H1 (cell line): ENCODE measurements around the gene CACFD1. TPM values are rescaled to one million over a fixed set of nuclear protein-coding genes. Genes with fewer than 3 reads are reported as not detected.

Source experiments
- ATF2 ChIP-seq: IDR thresholded peaks from 2 replicates; pipeline ENCODE4 v1.6.1; 2012; ENCODE audit warnings: low read length, inconsistent platforms
- EP300 ChIP-seq, 2 experiments: IDR thresholded peaks; 1 replicate in 1 of 2; 2 replicates in 1 of 2; pipeline ENCODE4 v1.6.1; 2011 to 2012; ENCODE audit warnings: low read depth in 2 of 2, low read length in 2 of 2, mild to moderate bottlenecking in 2 of 2, borderline replicate concordance in 1 of 2, inconsistent platforms in 1 of 2, moderate library complexity in 1 of 2
- MAFK ChIP-seq: IDR thresholded peaks from 2 replicates; pipeline ENCODE4 v1.6.1; 2012; ENCODE audit warnings: low read depth, mild to moderate bottlenecking, improper control_type of control experiment, low read length
- RAD21 ChIP-seq, 2 experiments: IDR thresholded peaks in 1 of 2; conservative IDR thresholded peaks in 1 of 2; 2 replicates each; pipeline ENCODE4 v1.6.1; 2011; ENCODE audit warnings: low read depth in 2 of 2, low read length in 2 of 2, improper control_type of control experiment in 1 of 2, inconsistent platforms in 1 of 2, mild to moderate bottlenecking in 1 of 2, moderate library complexity in 1 of 2
- SAP30 ChIP-seq: fragments of 300-600 bp; sonication (generic); IDR thresholded peaks from 2 replicates; pipeline ENCODE4 v1.7.1; 2012; ENCODE audit warnings: low read length, moderate library complexity, mild to moderate bottlenecking, inconsistent platforms; ENCODE audit not compliant: insufficient read depth, insufficient replicate concordance
- TCF12 ChIP-seq: IDR thresholded peaks from 2 replicates; pipeline ENCODE4 v1.6.1; 2011; ENCODE audit warnings: low read depth, mild to moderate bottlenecking, low read length
- polyA plus RNA-seq, 7 experiments: library from polyadenylated mRNA; depleted of rRNA in 3 of 7; stranded (reverse) in 5 of 7; unstranded in 2 of 7; fragments of >200 nt in 5 of 7; fragments of 200-250 nt in 2 of 7; gene quantifications; 1 replicate in 5 of 7; 2 replicates in 1 of 7; 4 replicates in 1 of 7; pipeline versions ENCODE4 v1.2.1 to v1.2.3, GENCODE V29; 2011 to 2013; ENCODE audit warnings: missing spikeins in 2 of 7, mixed read lengths in 2 of 7
- total RNA-seq: library from RNA; stranded (reverse); fragmentation: NEBNext Ultra II Directional; extraction: Animal tissue kit (Norgen Biotek cat#: 25700); gene quantifications from 2 replicates; pipeline ENCODE4 v1.2.1, GENCODE V29; 2021
- TF ChIP-seq, protein P1 (sequence below): fragments of 300-600 bp; sonication (generic); IDR thresholded peaks from 2 replicates; pipeline ENCODE4 v1.7.1; 2012; ENCODE audit warnings: low read length, moderate library complexity, mild to moderate bottlenecking, inconsistent platforms; ENCODE audit not compliant: insufficient replicate concordance

The CACFD1 gene
- total and polyA plus RNA-seq, 2 of the 8 experiments (the other 6 are each of a cell fraction or from before 2014, with no cell fraction given), result 13.4 to 15.5 TPM

DNA sequence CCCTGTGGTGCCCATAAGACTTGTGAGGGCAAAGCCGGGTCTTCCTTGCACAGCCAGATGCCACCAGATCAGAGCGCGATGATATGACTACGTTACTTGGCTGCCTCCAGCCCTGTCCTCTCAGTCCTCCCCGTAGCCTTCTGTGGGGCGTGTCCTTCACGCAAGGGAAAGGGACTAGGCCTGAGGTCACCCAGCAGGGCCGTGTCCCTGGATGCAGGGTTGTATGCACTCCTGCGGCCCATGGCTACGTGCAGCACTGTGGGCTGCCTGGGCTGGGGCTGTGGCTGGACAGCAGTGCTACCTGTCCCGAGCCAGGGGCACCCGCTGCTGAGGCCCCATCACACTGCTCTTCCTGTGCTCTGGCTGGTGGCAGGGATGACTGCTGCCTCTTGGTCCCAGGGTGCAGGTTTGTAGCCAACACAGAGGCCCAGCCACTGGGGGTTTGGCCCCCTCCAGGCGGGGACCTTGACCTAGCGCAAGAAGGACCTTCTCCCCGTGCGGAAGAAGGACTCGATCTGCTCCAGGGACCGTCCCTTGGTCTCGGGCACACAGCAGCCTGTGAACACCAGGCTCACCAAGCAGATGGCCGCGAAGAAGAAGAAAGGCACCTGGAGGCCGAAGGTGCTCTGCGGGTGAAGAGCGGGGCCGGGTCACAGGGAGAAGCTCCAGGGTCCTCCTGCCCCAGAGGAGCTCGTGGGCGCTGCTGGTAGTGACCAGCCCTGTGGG, 11.9 kb downstream of the CACFD1 start (continued):
- TF ChIP-seq SAP30 (no peak), EP300 (IDR thresholded peaks at IDR 0.05; ENCODE audit: borderline replicate concordance in 1 of 2, low read depth in 2 of 2, low read length in 2 of 2) (no peak), ATF2 (no peak), RAD21 (IDR thresholded peaks at IDR 0.05 in 1 of 2, conservative IDR thresholded peaks at IDR 0.05 in 1 of 2; ENCODE audit: low read depth in 2 of 2, low read length in 2 of 2) (no peak), TCF12 (no peak), MAFK (no peak)
- TF ChIP-seq, protein P1, sequence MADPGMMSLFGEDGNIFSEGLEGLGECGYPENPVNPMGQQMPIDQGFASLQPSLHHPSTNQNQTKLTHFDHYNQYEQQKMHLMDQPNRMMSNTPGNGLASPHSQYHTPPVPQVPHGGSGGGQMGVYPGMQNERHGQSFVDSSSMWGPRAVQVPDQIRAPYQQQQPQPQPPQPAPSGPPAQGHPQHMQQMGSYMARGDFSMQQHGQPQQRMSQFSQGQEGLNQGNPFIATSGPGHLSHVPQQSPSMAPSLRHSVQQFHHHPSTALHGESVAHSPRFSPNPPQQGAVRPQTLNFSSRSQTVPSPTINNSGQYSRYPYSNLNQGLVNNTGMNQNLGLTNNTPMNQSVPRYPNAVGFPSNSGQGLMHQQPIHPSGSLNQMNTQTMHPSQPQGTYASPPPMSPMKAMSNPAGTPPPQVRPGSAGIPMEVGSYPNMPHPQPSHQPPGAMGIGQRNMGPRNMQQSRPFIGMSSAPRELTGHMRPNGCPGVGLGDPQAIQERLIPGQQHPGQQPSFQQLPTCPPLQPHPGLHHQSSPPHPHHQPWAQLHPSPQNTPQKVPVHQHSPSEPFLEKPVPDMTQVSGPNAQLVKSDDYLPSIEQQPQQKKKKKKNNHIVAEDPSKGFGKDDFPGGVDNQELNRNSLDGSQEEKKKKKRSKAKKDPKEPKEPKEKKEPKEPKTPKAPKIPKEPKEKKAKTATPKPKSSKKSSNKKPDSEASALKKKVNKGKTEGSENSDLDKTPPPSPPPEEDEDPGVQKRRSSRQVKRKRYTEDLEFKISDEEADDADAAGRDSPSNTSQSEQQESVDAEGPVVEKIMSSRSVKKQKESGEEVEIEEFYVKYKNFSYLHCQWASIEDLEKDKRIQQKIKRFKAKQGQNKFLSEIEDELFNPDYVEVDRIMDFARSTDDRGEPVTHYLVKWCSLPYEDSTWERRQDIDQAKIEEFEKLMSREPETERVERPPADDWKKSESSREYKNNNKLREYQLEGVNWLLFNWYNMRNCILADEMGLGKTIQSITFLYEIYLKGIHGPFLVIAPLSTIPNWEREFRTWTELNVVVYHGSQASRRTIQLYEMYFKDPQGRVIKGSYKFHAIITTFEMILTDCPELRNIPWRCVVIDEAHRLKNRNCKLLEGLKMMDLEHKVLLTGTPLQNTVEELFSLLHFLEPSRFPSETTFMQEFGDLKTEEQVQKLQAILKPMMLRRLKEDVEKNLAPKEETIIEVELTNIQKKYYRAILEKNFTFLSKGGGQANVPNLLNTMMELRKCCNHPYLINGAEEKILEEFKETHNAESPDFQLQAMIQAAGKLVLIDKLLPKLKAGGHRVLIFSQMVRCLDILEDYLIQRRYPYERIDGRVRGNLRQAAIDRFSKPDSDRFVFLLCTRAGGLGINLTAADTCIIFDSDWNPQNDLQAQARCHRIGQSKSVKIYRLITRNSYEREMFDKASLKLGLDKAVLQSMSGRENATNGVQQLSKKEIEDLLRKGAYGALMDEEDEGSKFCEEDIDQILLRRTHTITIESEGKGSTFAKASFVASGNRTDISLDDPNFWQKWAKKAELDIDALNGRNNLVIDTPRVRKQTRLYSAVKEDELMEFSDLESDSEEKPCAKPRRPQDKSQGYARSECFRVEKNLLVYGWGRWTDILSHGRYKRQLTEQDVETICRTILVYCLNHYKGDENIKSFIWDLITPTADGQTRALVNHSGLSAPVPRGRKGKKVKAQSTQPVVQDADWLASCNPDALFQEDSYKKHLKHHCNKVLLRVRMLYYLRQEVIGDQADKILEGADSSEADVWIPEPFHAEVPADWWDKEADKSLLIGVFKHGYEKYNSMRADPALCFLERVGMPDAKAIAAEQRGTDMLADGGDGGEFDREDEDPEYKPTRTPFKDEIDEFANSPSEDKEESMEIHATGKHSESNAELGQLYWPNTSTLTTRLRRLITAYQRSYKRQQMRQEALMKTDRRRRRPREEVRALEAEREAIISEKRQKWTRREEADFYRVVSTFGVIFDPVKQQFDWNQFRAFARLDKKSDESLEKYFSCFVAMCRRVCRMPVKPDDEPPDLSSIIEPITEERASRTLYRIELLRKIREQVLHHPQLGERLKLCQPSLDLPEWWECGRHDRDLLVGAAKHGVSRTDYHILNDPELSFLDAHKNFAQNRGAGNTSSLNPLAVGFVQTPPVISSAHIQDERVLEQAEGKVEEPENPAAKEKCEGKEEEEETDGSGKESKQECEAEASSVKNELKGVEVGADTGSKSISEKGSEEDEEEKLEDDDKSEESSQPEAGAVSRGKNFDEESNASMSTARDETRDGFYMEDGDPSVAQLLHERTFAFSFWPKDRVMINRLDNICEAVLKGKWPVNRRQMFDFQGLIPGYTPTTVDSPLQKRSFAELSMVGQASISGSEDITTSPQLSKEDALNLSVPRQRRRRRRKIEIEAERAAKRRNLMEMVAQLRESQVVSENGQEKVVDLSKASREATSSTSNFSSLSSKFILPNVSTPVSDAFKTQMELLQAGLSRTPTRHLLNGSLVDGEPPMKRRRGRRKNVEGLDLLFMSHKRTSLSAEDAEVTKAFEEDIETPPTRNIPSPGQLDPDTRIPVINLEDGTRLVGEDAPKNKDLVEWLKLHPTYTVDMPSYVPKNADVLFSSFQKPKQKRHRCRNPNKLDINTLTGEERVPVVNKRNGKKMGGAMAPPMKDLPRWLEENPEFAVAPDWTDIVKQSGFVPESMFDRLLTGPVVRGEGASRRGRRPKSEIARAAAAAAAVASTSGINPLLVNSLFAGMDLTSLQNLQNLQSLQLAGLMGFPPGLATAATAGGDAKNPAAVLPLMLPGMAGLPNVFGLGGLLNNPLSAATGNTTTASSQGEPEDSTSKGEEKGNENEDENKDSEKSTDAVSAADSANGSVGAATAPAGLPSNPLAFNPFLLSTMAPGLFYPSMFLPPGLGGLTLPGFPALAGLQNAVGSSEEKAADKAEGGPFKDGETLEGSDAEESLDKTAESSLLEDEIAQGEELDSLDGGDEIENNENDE, result no peak
